GM19240 (cell line): Measurements from ENCODE around the gene UBN2.
A peak's percentile ranks its signal among the peaks of the same experiment; 100 is the strongest.
"Not testable (repeated sequence)": the region's sequence is repeated elsewhere in the genome, so short reads cannot be mapped to it uniquely, and the experiment has no call there.

Experiments used
- DNase-seq: peaks from one replicate; pipeline ENCODE4 v3.0.0; 2011; ENCODE audit warnings: low spot score; ENCODE audit not compliant: insufficient read length

The UBN2 gene

DNA sequence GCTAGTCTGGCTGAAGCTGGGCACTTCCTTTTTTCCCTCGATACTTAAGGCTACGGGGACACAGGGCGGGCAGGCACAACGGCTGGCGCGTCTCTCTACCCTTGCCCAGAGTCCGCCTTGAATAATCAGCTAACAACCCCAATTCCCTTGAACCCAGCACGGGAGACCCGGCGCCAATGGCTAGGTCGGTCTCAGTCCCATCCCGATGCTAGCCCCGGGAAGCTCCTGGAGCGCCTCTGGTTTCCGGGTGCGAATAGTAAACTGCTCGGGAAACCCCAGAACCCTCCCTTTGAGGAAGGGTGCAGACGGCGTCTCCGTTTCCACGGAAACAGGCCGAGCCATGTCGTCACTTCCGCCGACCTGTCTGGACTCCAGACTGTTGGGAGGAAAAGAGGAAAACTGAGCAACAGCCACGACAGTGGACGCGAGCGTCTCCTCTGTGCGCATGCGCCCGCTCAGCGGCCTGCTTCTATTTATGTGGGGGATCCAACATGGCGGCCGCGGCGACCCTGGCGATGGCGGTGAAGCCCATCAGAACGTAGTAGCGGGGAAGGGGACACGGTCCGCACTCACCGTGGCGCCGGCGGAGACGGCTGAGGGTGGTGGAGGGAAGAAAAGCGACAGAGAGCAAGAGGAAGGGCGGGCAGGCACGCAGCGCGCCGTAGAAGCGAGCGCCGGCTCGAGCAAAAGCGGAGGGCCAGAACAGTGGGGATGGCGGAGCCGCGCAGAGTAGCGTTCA lies at the start of gene UBN2:
Gene UBN2, plus strand, starts transcription at position 464 of the 739 bp plus-strand sequence. Its CDS starts 248 bp downstream, at position 712.
- peak; percentile 97 for DNase-seq

DNA sequence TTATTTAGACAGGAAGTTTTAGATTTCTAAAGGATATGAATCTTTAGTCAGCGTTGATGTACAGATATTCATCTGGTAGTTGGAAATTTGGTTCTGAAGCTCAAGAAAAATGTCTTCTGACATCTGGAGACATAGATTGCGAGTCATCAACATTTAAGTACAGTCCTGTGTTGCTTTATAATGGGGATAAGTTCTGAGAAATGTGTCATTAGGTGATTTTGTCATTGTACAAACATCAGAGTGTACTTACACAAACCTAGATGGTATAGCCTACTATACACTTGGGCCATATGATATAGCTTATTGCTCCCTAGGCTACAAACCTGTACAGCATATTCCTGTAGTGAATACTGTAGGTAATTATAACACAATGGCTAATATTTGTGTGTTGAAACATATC lies 49.6 kb upstream of the UBN2 start:
- no peak for DNase-seq

DNA sequence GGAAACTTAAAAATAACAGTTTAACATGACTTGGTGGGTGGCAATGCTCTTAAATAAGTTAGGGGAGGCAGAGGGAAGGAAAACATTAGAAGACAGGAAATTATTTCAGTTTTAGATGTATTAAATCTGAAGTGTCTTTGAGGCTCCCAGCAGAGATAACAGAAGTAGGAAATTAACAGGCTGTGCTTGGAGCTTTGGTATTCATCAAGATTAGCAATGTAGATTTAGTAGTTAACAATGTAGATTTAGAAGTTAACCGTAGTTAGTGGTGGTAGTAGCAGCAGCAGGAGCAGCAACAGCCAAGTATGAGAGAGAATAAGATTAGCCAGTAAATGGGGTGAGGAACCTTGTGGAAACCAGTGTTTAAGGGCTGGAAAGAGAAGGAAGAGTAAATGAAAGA lies 48.7 kb upstream of the UBN2 start:
- DNase-seq = no peak

DNA sequence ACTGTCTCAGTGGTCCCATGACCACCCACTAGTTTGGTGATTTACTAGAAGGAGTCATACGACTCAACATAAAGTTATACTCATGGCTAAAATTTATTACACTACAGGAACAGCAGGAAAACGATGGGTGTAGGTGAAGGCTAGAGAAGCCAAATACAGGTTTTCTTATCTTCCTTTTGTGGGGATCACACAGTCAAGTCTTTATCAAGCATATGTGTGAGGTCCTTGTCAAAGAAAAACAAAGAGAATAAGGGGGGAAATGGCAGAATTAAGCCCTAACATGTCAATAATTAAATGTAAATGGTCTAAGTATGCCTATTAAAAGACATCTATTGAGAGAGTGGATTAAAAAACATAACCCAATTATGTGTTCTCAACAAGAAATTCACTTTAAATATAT lies 47.8 kb upstream of the UBN2 start:
- no peak for DNase-seq

DNA sequence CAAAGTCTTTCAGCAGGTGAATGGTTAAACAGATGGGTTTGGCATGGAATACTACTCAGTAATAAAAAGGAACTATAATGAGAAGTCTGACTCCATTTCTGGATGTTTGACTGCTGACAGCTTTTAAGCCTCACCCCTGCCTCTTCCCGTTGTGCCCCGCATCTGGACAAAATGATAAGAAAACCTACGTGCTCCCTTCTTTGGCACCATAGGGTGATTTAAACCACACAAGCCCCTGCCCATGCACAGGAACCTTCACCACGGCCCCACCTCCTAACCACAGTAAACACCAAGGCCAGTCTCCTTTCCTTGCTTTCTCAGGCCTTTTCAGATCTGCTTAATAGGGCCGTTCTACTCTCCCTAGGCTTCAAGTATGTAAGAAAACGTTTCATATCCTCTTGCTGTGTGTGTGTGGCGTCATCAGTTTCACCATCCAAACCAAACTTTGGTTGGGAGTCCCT lies 47.1 kb upstream of the UBN2 start:
- no peak for DNase-seq

DNA sequence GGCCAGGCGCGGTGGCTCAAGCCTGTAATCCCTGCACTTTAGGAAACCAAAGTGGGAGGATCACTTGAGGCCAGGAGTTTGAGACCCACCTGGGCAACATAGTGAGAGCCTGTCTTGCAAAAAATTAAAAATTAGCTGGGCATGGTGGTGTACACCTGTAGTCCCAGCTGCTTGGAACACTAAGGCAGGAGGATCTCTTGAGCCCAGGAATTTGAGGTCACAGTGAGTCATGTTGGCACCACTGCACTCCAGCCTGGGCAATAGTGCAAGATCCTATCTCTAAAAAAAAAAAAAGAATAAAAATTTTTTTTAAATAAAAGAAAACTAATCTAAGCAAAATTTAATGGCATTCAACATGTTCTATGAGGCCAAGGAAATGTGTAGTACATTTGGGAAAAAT lies 44.9 kb upstream of the UBN2 start:
- DNase-seq = no peak

DNA sequence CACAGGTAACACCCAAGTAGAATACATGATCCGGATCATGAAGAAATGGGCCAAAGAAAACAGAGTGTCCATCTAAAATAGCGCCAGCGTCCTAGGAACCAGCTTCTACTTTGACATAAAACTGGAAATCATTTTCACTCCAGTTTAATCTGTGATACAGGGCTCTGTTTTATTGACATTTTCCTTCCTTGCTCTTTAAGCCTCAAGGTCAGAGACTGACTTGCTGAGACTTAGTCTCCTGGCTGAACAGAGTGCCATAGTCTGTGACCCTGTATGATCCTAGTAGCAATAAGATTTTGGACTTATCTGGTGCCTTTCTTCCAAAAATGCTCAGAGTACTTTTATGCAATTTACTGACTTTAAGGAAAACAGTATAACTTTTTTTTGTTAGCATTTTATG lies 41.7 kb upstream of the UBN2 start:
- DNase-seq = no peak

DNA sequence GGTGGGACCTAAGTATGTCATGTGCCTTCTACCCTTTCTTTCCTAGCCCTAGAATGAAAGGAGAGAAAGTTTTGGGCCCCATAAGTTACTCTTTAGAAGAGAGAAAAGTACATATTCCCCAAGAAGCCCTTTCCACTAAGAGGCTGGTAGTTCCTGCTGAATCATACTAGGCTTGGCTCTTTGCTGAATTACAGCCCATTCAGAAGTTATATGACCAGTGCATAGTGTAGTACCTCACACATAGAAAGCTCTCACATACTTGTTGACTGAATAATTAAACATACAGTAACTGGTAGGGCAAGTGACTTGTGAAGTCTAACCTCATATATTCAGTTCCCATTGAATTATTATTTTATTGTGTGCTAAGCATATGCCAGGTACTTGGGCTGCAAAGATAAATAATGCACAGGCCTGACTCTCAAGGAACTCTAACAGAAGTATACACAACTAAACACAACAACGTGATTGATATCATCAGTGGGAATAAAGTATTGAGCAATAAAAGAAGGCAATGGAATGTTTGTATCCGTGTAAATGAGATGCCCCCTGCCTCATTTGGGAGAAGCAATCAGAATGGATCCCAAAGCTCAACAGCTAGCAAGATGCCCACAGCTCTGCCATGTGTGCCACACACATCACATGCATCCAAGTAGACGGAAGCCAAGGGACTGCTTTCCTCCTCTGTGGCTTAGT lies 38.9 kb upstream of the UBN2 start:
- DNase-seq = no peak

DNA sequence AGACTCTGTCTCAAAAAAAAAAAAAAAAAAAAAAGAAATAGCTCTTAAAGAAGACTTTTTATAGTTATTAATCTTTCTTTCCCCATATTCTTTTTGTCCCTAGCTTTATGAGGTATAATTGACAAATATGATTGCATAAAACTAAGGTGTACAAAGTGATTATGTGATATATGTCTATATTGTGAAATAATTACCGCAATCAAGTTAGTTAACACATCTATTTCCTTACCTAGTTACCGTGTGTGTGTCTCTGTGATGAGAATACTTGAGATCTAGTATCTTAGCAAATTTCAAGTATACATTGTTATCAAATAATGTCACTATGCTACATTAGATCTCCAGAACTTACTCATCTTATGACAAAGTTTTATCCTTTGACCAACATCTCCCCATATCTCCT lies 30.7 kb upstream of the UBN2 start:
- no peak for DNase-seq

DNA sequence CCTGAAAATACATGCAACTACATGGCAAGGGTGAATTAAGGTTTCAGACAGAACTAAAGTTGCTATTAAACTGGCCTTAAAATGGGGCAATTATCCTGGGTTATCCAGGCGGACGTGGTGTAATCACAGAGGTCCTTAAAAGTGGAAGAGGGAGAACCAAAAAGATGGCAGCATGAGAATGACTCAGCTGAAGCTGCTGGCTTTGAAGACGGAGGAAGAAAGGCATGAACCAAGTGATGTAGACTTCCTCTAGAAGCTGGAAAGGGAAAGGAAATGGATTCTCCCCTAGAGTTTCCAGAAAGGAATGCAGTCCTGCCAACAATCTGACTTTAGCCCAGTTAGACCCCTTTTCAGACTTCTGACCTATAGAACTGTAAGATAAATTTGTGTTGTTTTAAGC lies 27.0 kb upstream of the UBN2 start:
- DNase-seq = no peak

DNA sequence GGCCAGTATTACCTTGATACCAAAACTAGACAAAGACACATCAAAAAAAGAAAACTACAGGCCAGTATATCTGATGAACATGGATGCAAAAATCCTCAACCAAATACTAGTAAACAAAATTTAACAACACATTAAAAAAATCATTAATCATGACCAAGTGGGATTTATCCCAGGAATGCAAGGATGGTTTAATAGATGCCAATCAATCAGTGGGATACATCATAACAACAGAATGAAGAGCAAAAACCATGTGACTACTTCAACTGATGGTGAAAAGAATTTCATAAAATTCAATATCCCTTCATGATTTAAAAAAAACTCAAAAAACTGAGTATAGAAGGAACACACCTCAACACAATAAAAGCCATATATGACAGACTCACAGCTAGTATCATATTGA lies 25.2 kb upstream of the UBN2 start:
- no peak for DNase-seq

DNA sequence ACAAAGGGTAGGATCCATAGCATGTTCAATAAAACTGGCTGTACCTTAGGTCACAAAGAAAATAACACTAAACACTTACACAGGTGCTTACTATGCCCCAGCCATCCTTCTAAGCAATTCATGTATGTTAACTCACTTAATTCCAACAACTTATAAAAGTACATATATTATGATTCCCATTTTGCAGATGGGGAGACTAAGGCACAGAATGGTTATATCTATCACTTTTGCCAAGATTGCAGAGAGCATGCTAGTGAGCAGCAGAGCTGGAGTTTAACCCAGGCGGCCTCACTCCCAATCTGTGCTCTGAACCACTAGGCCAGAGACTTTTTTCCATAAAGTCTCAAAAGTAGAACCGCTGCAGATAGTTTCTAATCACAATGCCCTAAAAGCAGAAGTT lies 18.9 kb upstream of the UBN2 start:
- DNase-seq = no peak

DNA sequence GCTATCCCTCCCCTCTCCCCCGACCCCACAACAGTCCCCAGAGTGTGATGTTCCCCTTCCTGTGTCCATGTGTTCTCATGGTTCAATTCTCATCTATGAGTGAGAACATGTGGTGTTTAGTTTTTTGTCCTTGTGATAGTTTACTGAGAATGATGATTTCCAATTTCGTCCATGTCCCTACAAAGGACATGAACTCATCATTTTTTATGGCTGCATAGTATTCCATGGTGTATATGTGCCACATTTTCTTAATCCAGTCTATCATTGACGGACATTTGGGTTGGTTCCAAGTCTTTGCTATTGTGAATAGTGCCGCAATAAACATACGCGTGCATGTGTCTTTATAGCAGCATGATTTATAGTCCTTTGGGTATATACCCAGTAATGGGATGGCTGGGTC lies 17.5 kb upstream of the UBN2 start:
- DNase-seq = not testable (repeated sequence)

DNA sequence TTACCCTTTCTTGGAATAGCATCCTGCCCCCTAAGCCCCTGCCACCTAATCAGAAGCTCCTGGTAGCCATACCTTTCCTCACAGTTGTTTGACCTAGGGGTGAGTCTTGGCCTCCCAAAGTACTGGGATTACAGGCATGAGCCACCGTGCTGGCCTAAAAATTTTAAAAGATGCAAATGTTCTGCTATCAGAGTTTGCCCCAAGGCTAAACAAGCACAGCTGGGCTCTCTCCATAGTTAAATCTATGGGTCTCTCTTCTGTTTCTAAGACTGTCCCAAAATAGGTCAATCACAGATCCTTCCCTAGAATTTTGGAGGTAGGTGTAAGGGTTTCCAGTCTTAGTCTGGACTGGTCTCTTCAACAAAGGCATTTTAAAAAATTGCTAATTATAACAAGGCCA lies 12.9 kb upstream of the UBN2 start:
- DNase-seq = no peak

DNA sequence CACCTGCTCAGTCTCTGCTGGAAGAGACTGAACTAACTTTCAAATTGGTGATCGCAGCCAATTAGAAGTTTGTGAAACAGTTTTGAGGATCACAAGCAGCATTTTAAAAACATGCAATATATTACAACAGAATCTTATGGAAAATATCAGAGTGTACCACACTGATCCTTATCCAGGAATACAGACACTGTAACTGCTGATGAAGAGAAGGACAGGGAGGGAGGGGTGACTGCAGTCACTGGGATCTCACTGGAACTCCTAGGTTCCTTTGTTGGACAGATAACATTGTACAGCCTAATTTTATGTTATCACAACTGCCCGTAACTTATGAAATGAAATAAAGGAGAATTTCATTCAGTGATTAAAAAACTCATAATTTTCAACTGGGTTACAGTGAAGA lies 6.8 kb upstream of the UBN2 start:
- DNase-seq = no peak

DNA sequence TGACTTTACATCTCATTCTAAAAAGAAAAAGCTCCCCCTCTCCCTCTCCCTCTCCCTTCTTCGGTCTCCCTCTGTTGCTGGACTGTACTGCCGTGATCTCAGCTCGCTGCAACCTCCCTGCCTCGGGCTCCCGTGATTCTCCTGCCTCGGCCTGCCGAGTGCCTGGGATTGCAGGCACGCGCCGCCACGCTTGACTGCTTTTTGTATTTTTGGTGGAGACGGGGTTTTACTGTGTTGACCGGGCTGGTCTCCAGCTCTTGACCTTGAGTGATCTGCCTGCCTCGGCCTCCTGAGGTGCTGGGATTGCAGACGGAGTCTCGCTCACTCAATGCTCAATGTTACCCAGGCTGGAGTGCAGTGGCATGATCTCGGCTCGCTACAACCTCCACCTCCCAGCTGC lies 6.2 kb upstream of the UBN2 start:
- DNase-seq = not testable (repeated sequence)

DNA sequence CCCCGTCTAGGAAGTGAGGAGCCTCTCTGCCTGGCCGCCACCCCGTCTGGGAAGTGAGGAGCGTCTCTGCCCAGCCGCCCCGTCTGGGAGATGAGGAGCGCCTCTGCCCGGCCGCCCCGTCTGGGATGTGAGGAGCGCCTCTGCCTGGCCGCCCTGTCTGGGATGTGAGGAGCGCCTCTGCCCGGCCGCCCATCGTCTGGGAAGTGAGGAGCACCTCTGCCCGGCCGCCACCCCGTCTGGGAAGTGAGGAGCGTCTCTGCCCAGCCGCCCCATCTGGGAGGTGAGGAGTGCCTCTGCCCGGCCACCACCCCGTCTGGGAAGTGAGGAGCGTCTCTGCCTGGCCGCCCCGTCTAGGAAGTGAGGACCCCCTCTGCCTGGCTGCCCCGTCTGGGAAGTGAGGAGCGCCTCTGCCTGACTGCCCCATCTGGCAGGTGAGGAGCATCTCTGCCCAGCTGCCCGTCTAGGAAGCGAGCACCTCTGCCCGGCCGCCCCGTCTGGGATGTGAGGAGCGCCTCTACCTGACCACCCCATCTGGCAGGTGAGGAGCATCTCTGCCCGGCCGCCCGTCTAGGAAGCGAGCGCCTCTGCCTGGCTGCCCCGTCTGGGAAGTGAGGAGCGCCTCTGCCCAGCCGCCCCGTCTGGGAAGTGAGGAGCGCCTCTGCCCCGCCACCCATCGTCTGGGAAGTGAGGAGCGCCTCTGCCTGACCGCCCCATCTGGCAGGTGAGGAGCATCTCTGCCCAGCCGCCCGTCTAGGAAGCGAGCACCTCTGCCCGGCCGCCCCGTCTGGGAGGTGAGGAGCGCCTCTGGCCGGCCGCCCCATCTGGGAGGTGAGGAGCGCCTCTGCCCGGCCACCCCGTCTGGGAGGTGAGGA lies 5.5 kb upstream of the UBN2 start:
- DNase-seq = not testable (repeated sequence)

DNA sequence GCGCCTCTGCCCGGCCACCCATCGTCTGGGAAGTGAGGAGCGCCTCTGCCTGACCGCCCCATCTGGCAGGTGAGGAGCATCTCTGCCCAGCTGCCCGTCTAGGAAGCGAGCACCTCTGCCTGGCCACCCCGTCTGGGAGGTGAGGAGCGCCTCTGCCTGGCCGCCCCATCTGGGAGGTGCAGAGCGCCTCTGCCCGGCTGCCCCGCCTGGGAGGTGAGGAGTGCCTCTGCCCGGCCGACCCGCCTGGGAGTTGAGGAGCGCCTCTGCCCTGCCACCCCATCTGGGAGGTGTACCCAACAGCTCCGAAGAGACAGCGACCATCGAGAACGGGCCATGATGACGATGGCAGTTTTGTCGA lies 4.9 kb upstream of the UBN2 start:
- not testable (repeated sequence) for DNase-seq

DNA sequence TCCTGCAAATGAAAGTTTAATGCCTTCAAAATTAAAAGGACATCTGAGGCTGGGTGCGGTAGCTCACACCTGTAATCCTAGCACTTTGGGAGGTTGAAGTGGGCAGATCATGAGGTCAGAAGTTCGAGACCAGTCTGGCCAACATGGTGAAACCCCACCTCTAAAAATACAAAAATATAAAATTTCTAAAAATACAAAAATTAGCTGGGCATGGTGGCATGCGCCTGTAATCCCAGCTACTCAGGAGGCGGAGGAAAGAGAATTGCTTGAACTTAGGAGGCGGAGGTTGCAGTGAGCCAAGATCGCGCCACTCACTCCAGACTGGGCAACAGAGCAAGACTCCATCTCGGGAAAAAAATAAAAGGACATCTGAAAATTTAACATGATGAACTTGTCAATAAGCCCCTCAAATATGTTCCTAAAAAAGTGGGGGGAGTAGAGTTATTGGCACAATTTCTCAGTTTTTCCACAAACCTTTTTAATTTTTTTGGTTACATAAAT lies 4.0 kb upstream of the UBN2 start:
- DNase-seq = not testable (repeated sequence)

DNA sequence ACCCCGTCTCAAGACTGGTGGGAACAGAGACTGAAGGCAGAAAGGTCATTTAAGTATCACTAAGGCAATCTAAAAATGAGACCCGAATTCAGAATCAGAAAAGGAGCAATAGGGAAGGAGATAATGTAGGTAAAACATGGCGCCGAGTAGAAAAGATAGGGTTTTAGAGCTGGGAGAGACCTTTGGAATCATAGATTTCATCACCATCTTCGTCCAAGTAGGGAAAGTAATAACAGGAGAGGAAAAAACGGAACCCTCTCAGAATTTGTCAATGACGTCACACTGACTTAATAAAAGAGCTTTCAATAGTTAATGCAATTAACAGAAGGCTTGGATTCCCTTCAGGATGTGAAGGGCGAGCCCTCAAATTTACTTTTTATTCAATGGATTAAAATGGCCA lies 1.0 kb upstream of the UBN2 start:
- no peak for DNase-seq

DNA sequence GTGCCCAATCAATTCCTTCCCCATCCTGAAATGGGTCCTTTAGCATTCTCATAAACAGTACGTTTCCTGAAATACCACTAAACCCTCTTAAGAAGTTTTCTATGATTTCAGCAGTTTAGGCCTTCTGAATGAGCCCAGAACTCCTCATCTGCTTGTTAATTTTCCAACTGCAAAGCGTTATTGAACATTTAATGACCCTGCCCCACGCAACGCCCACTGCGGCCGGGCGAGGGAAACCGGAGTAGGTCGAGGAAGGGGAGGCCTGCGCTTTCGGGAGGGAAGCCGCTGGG lies 608 bp upstream of the UBN2 start:
- no peak for DNase-seq
